ENCODE data around the gene C22orf23.

Gene C22orf23

GRCh38 chr22:37896939-37897338 lies 56.5 kb downstream of the C22orf23 start:
- CTCF ChIA-PET: interaction anchor here (1.1 to 3.6 kb wide), 9 partner anchors 9 to 254 kb away, joined by 3 to 29 read pairs (median 8); partner anchors contain the start of gene MICALL1
- TF ChIP-seq CTCF (IDR thresholded peaks at IDR 0.05; ENCODE audit: control extremely low read depth, extremely low read depth, low read depth, missing control alignments): no peak
- POLR2A ChIA-PET: interaction anchor here (1.0 kb wide), 1 partner anchor 8 kb away, joined by 3 read pairs; no protein-coding TSS in a partner anchor
- DNase-seq (ENCODE audit: extremely low spot score): no peak

- no peak for TF ChIP-seq CTCF (IDR thresholded peaks at IDR 0.05; ENCODE audit: control extremely low read depth, extremely low read depth, low read depth, missing control alignments)
- ChIA-PET CTCF (interaction anchor here (0.6 to 3.6 kb wide), 10 partner anchors 8 to 253 kb away, joined by 3 to 29 read pairs (median 6); partner anchors contain the start of gene MICALL1), POLR2A (interaction anchor here (0.5 to 1.0 kb wide), 5 partner anchors 9 to 511 kb away, joined by 3 to 6 read pairs (median 4); partner anchors contain the start of gene MICALL1)
- peak; percentile 82 for DNase-seq (ENCODE audit: extremely low spot score)
Measured at GRCh38 chr22:37896181-37896592, 57.2 kb downstream of the C22orf23 start.

- POLR2A ChIA-PET: no interaction called here
- TF ChIP-seq CTCF (IDR thresholded peaks at IDR 0.05; ENCODE audit: control extremely low read depth, extremely low read depth, low read depth, missing control alignments): no peak
- no peak for DNase-seq (ENCODE audit: extremely low spot score)
- CTCF ChIA-PET: interaction anchor here (3.5 to 3.6 kb wide), 2 partner anchors 12 to 77 kb away, joined by 26 to 29 read pairs; partner anchors contain the start of gene MICALL1
Measured at GRCh38 chr22:37894939-37895670, 58.3 kb downstream of the C22orf23 start.

- ChIA-PET POLR2A (no interaction called here), CTCF (interaction anchor here (0.7 to 1.4 kb wide), 5 partner anchors 13 to 75 kb away, joined by 3 to 5 read pairs (median 3); partner anchors contain the start of gene MICALL1)
- no peak for TF ChIP-seq CTCF (IDR thresholded peaks at IDR 0.05; ENCODE audit: control extremely low read depth, extremely low read depth, low read depth, missing control alignments)
- no peak for DNase-seq (ENCODE audit: extremely low spot score)
Measured at GRCh38 chr22:37893583-37893983, 59.8 kb downstream of the C22orf23 start.
